GM21390 (cell line): Measurements from ENCODE around the gene CYP2W1.
"Not testable (repeated sequence)": the region's sequence is repeated elsewhere in the genome, so short reads cannot be mapped to it uniquely, and the experiment has no call there.

Source experiments
- ATAC-seq: cut with Tn5 transposase; IDR thresholded peaks from one replicate; pipeline ENCODE4 v1.9.1; 2021; ENCODE audit not compliant: unreplicated experiment

CYP2W1 gene

GRCh38 chr7:949021-949934, 33.7 kb upstream of the CYP2W1 start:
- ATAC-seq = no peak

DNA sequence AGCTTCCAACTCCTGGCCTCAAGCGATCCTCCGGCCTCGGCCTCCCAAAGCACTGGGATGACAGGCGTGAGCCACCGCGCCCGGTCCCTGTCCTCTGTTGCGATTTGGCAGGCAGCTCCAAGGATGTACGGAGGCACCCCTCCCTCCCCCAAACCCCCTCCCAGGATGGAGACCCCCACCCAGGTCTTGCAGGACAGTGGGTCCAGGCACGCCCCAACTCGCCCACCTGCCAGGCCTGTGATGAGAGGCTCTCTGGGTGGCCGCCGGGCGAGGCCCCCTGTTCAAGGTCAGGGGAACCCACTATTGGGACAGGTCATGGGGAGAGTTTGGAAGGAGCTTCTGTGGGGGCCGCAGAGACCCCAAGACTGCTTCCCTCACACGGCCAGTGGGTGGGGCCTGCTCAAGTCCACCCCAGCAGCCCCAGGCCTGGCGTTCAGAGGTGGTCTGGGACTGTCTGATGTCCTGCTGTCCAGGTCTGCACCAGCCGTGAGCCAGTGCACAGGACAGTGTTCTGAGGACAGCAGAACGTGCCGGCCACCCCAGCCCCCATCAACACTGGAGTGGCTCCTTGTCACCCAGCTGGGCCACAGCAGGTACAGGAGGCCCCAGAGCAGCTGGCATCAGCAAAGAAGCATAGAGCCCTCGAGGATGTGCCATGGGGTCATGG, 31.0 kb upstream of the CYP2W1 start:
- no peak for ATAC-seq

- ATAC-seq = no peak
Observed at GRCh38 chr7:952548-953441, 30.2 kb upstream of the CYP2W1 start.

DNA sequence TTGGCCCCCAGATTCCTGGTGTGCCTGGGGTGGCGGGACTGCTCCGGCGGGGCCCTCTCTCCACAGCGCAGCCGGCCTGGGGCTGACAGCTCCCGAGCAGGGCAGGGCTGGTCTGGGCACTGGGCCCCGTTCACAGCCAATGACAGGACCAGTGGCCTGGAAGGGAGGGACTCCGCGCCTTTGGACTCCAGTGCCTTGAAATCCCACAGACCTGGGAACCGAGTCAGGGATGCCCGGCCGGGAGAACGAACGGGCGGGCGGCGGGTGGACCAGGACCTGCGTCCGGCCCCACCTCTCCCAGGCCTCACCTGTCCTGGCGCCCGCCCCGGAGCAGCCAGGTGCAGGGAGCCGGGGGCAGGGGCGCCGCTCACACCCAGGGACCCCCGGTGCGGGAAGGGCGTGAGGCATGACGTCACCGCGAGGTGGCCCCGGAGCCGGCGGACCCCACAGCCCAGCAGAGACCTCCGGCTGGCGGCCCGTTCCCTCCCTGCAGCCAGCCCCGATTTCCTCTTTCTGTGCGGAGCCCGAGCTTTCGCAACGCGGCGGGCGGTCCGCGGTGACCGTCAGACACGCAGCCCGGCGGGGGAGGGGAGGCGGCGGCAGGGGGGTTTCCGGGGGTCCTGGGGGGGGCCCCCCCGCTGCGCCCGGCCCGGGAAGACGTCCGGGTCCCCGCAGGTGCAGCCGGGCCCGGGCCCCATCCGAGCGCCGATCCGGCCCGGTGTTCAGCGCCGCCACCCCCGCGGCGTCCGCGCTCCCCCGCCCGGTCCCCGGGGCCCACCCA, 29.2 kb upstream of the CYP2W1 start:
- peak; percentile 18 for ATAC-seq

- ATAC-seq = peak; percentile 49
Observed at GRCh38 chr7:954330-955238, 28.4 kb upstream of the CYP2W1 start, which contains the start of gene ADAP1. Gene ADAP1 (minus strand): TSS chr7:954680. CDS start chr7:954477, 203 bp downstream.

DNA sequence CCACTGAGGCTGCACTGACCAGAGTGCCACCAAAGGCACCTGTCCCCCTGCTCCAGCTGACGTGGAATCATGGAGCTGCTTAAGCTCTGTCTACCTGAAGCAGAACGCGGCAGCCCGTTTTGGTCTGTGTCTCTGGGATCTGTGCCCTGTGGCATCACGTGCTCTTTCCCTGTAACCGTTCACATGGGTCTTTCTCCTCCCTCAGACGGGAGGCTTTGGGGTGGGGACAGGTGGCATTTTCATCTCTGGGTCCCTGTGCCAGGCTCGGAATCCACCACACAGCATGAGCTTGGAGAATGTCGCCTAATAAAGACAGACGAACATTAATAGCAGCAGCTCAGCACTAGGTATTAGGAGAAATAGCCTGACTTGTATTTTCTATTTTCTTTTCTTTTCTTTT, 26.9 kb upstream of the CYP2W1 start:
- ATAC-seq = no peak

DNA sequence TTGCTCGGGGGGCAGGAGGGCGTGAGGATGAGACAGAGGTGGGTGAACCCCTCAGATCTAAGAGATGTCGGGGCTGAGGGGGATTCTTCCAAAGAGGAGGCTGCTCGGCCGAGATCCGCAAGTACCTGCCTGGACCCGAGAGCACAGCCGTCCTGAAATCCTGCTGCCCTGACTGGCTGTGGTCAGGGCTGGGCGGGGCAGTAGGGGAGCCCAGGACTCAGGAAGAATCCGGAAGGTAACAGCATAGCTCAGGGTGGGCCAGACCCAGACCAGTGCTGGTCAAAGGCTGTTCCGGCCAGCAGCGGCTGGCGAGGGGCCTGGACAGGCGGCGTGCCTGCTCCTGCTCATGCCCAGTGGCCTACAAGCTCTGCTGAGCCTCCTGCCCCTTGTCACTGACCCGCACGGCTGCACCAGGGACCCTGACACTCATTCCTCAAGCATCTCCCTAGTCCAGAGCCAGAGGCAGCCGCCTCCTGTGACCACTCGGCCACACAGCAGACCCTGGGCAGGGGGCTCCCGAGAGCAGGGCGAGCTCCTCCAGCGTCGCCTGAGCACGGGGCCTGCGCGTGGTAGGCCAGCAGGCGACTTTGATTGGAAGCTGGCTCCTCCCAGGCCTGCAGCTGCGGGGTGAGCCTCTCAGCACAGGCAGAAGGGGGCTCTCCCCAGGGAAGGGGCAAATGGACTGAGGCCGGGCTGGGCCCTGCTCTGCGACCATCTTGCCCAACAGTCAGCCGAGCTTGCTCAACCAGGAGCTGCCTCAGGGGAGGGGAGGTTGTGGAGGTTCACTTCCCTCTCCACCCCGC, 25.4 kb upstream of the CYP2W1 start:
- no peak for ATAC-seq

GRCh38 chr7:958221-959200, 24.5 kb upstream of the CYP2W1 start:
- ATAC-seq = no peak

DNA sequence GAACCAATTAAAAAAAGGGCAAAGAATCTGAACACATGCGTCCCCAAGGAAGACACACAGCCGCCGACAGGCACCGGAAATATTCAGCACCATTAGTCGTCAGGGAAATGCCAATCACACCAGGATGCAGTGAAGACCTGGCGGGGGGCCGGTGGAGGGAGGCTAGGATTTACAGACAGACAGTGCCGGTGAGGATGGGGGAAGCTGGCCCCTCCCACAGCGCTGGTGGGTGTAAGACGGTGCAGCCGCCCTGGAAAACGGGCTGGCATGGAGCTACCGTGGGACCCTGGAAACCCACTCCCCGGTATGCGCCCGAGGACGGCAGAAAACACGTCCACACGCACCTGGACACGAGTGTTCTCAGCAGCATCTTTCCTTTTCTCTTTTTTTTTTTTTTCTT, 23.7 kb upstream of the CYP2W1 start:
- no peak for ATAC-seq

DNA sequence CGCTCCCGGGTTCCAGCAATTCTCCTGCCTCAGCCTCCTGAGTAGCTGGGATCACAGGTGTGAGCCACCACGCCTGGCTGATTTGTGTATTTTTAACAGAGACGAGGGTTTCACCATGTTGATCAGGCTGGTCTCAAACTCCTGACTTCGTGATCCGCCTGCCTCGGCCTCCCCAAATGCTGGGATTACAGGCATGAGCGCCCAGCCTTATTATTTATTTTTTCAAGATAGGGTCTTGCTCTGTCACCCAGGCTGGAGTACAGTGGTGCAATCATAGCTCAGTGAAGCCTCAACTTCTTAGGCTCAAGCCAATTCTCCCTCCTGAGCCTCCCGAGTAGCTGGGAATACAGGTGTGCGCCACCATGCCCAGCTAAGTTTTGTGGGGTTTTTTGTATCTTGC, 23.2 kb upstream of the CYP2W1 start:
- not testable (repeated sequence) for ATAC-seq

DNA sequence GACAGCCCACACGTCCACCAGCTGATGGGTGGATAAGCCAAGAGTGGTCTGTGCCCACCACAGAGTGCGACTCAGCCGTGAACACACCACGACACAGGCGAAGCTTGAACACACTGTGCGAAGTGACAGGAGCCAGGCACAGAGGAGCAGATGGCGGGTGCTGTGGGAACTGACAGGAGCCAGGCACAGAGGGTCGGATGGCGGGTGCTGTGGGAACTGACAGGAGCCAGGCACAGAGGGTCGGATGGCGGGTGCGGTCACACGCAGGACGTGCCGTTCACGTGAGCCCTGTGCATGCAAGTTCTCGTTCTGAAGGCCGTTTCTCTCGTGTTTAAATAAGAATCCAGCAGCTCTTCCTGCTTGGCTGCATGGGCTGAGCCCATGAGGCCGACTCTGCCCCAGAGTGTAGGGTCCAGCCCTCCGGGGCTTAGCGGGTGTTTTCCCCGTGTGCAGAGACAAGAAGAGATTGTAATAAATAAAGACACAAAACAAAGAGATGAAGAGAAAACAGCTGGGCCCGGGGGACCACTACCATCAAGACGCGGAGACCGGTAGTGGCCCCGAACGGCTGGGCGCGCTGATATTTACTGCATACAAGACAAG, 22.6 kb upstream of the CYP2W1 start:
- ATAC-seq = no peak

DNA sequence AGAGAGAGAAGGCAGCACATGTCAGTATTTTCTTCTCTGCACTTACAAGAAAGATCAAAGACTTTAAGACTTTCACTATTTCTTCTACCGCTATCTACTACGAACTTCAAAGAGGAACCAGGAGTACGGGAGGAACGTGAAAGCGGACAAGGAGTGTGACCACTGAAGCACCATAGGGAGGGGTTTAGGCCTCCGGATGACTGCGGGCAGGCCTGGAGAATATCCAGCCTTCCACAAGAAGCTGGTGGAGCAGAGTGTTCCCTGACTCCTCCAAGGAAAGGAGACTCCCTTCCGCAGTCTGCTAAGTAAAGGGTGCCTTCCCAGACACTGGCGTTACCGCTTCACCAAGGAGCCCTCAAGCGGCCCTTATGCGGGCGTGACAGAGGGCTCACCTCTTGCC, 22.0 kb upstream of the CYP2W1 start:
- ATAC-seq = not testable (repeated sequence)

DNA sequence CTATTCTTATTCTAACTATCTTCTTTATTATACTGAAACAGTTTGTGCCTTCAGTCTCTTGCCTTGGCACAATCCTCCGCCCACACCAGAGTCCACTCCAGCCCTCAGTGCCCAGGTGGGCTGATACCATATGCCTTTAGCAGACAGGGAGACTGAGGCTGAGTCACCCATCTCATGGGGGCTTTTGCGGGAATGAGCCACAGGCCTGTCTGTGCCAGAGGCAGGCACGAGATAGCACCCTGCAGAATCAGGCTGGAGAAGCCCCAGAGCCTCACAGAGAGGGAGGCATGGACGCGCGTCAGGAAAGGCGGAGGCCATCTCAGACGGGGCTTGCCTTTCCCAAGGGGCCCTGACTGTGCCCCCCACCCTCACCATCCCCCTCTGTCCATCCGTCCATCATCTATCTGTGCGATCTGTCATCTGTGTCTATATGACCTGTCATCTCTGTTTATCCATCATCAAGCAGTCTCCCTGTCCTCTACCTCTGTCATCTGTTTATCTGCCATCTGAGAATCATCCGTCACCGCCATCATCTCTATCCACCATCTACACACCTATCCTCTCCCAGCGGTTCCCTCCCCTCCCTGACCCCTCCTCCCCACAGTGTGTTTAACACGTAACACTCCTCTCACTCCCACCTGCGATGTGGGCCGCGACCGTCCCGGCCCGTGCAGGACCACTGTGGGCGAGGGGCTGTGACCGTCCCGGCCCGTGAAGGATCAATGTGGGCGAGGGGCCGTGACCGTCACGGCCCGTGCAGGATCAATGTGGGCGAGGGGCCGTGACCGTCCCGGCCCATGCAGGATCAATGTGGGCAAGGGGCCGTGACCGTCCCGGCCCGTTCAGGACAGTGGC, 21.2 kb upstream of the CYP2W1 start:
- ATAC-seq = no peak

DNA sequence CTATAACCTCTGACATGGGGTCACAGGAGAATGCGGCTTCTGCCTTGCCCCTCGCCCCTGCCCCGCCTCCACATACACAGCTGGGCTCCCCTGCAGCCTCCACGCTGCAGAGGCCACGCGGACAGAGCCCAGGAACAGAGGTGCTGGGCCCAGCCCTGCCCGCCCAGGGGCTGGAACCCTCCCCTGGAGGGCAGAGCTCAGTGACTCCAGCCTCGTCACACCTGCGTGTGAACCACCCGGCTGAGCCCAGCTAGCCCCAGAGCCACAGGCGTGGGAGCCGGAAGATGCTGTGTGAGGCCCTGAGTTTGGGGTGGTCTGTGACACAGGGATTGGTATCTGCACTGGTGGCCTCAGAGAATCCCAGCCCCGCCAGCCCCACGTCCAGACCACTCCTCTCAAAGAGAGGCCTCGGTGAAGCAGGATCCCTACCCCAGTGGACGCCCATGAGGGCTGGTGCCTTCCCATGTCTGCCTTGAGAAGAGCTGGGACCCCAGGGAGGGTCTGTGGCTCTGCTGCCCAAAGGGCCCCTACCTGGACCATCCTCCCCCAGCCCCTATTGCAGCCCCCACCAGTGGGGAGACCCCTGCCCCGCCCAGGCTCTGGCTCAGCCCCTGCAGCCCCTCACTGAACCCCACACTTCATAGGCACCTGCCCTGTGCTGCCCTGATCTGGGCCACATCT, 20.4 kb upstream of the CYP2W1 start:
- no peak for ATAC-seq

- ATAC-seq = no peak
Observed at GRCh38 chr7:963236-964078, 19.5 kb upstream of the CYP2W1 start.
